OCI-LY7 (cell line): ENCODE measurements around the gene P2RX1. TPM values are rescaled to one million over a fixed set of nuclear protein-coding genes. Genes with fewer than 3 reads are reported as not detected.

Experiments
- BruUV-seq: library from RNA; stranded (reverse); fragments of 400-500 nt; replicated peaks from 2 replicates; lab custom pipeline; 2021; lab: Mats Ljungman, UMichigan
- CTCF ChIA-PET: fragments of 300-600 bp; sonication (Branson Sonifier 250); formaldehyde crosslinking; loops from one replicate; lab custom pipeline; 2022; ENCODE audit warnings: antibody characterized with exemption; ENCODE audit not compliant: unreplicated experiment; lab: Charles Lee
- POLR2A ChIA-PET: fragments of 300-600 bp; sonication (Branson Sonifier 250); formaldehyde crosslinking; loops from one replicate; lab custom pipeline; 2022; ENCODE audit warnings: antibody characterized with exemption; lab: Charles Lee
- DNase-seq: peaks from one replicate; pipeline ENCODE4 v3.0.0-alpha.2; 2015; ENCODE audit warnings: low spot score
- H2AFZ ChIP-seq: fragments of 200-600 bp; sonication (generic), shearing (Covaris generic); 2 replicates; pipeline ENCODE4 v1.6.1; 2014; ENCODE audit warnings: mild to moderate bottlenecking, antibody characterized with exemption, low read length, moderate library complexity
- H3K27ac ChIP-seq: fragments of 200-600 bp; sonication (generic); 2 replicates; pipeline ENCODE4 v1.5.1; 2014; ENCODE audit warnings: mixed run types, low read depth, mild to moderate bottlenecking, moderate library complexity, low read length, inconsistent platforms; ENCODE audit not compliant: poor library complexity, severe bottlenecking
- H3K36me3 ChIP-seq: fragments of 200-600 bp; sonication (generic); 2 replicates; pipeline ENCODE4 v1.6.1; 2014; ENCODE audit warnings: mild to moderate bottlenecking, antibody characterized with exemption, low read length, moderate library complexity, mixed read lengths; ENCODE audit not compliant: insufficient read depth
- H3K4me1 ChIP-seq: fragments of 200-600 bp; sonication (generic); 2 replicates; pipeline ENCODE4 v1.5.1; 2014; ENCODE audit warnings: mild to moderate bottlenecking, low read length; ENCODE audit not compliant: insufficient read depth, poor library complexity, severe bottlenecking
- H3K4me2 ChIP-seq: fragments of 200-600 bp; sonication (generic); 2 replicates; pipeline ENCODE4 v1.6.1; 2014; ENCODE audit warnings: mild to moderate bottlenecking, low read length
- H3K4me3 ChIP-seq: fragments of 200-600 bp; sonication (generic); 2 replicates; pipeline ENCODE4 v1.5.1; 2014; ENCODE audit warnings: mild to moderate bottlenecking, low read depth, low read length; ENCODE audit not compliant: poor library complexity, severe bottlenecking
- H3K79me2 ChIP-seq: fragments of 200-600 bp; sonication (generic); 2 replicates; pipeline ENCODE4 v1.6.1; 2016; ENCODE audit warnings: low read depth, mild to moderate bottlenecking, low read length, moderate library complexity, mixed read lengths; ENCODE audit not compliant: insufficient read depth
- H3K9me2 ChIP-seq: fragments of 200-600 bp; sonication (generic); 2 replicates; pipeline ENCODE4 v1.6.1; 2016; ENCODE audit warnings: mild to moderate bottlenecking, low read length, mixed read lengths; ENCODE audit not compliant: insufficient read depth
- H3K9me3 ChIP-seq: fragments of 200-600 bp; sonication (generic); 2 replicates; pipeline ENCODE4 v1.6.1; 2014; ENCODE audit warnings: mild to moderate bottlenecking, mixed run types, low read length, mixed read lengths
- H4K20me1 ChIP-seq: fragments of 200-600 bp; sonication (generic); 2 replicates; pipeline ENCODE4 v1.6.1; 2014; ENCODE audit warnings: mild to moderate bottlenecking, antibody characterized with exemption, low read length, moderate library complexity, mixed read lengths; ENCODE audit not compliant: insufficient read depth
- EZH2phosphoT487 ChIP-seq: fragments of 200-600 bp; sonication (generic); IDR thresholded peaks from 2 replicates; pipeline ENCODE4 v1.6.1; 2018; ENCODE audit warnings: low read depth, borderline replicate concordance, mild to moderate bottlenecking, mixed run types, antibody characterized with exemption, low read length, moderate library complexity, mixed read lengths
- intact Hi-C: fragments of 100-400 bp; cut with micrococcal nuclease; formaldehyde crosslinking; loops from one replicate; pipeline ENCODE4 v1.10.0; 2022; ENCODE audit not compliant: unreplicated experiment
- total RNA-seq, 2 experiments: library from RNA; depleted of rRNA in 1 of 2; stranded (reverse); fragments of >200 nt in 1 of 2; shearing (Covaris generic) in 1 of 2; gene quantifications; 2 replicates each; pipeline ENCODE4 v1.2.3, GENCODE V29; 2014 to 2022
- TF ChIP-seq, protein P1 (sequence below): fragments of 200-600 bp; sonication (generic); conservative IDR thresholded peaks from 2 replicates; pipeline ENCODE4 v1.5.1; 2014; ENCODE audit warnings: mild to moderate bottlenecking, antibody characterized with exemption, low read length, moderate library complexity, mixed read lengths

P2RX1 gene
- total RNA-seq, 2 experiments from 2014 or later = 0.69 to 4.5 TPM

GRCh38 chr17:3929181-3929580 is 12.9 kb upstream of the P2RX1 start:
- Histone ChIP-seq H3K9me2 (no peaks in the 10 kb centered on the region), H2AFZ (no peak overlapping the region), H3K36me3 (peaks cover 97% of the 10 kb centered on the region), H3K27ac (no peak overlapping the region), H4K20me1 (no peaks in the 10 kb centered on the region), H3K79me2 (no peaks in the 10 kb centered on the region), H3K9me3 (no peaks in the 10 kb centered on the region), H3K4me2 (no peak overlapping the region), H3K4me1 (no peaks in the 10 kb centered on the region), H3K4me3 (no peak overlapping the region)
- no peak for TF ChIP-seq EZH2phosphoT487
- TF ChIP-seq, protein P1, sequence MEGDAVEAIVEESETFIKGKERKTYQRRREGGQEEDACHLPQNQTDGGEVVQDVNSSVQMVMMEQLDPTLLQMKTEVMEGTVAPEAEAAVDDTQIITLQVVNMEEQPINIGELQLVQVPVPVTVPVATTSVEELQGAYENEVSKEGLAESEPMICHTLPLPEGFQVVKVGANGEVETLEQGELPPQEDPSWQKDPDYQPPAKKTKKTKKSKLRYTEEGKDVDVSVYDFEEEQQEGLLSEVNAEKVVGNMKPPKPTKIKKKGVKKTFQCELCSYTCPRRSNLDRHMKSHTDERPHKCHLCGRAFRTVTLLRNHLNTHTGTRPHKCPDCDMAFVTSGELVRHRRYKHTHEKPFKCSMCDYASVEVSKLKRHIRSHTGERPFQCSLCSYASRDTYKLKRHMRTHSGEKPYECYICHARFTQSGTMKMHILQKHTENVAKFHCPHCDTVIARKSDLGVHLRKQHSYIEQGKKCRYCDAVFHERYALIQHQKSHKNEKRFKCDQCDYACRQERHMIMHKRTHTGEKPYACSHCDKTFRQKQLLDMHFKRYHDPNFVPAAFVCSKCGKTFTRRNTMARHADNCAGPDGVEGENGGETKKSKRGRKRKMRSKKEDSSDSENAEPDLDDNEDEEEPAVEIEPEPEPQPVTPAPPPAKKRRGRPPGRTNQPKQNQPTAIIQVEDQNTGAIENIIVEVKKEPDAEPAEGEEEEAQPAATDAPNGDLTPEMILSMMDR = no peak
- intact Hi-C loops = no loop called here
- ChIA-PET CTCF (no interaction called here), POLR2A (interaction anchor here (0.6 kb wide), 1 partner anchor 9 kb away, joined by 3 read pairs; no protein-coding TSS in a partner anchor)
- no TSS peak for BruUV-seq
- no peak for DNase-seq

GRCh38 chr17:3928406-3928805 is 12.1 kb upstream of the P2RX1 start:
- H3K36me3 ChIP-seq = peaks cover 96% of the 10 kb centered on the region
- H3K9me2 ChIP-seq = no peaks in the 10 kb centered on the region
- intact Hi-C loops = no loop called here

GRCh38 chr17:3927628-3928340 is 11.5 kb upstream of the P2RX1 start:
- intact Hi-C loops = no loop called here
- no peak for TF ChIP-seq EZH2phosphoT487
- Histone ChIP-seq H2AFZ (no peak overlapping the region), H4K20me1 (no peaks in the 10 kb centered on the region), H3K4me3 (no peak overlapping the region), H3K36me3 (peaks cover 90% of the 10 kb centered on the region), H3K4me2 (no peak overlapping the region), H3K27ac (no peak overlapping the region), H3K9me3 (no peaks in the 10 kb centered on the region), H3K9me2 (no peaks in the 10 kb centered on the region), H3K79me2 (no peaks in the 10 kb centered on the region), H3K4me1 (peaks cover 7% of the 10 kb centered on the region)
- DNase-seq = no peak
- no TSS peak for BruUV-seq
- ChIA-PET CTCF (no interaction called here), POLR2A (no interaction called here)

More at GRCh38 chr17:3928406-3928805, 12.1 kb upstream of the P2RX1 start:
- ChIA-PET POLR2A (no interaction called here), CTCF (no interaction called here)
- Histone ChIP-seq H3K27ac (no peak overlapping the region), H3K4me1 (peaks cover under 1% of the 10 kb centered on the region), H3K79me2 (no peaks in the 10 kb centered on the region), H4K20me1 (no peaks in the 10 kb centered on the region), H2AFZ (no peak overlapping the region), H3K4me3 (no peak overlapping the region), H3K4me2 (no peak overlapping the region), H3K9me3 (no peaks in the 10 kb centered on the region)
- TF ChIP-seq EZH2phosphoT487 = no peak
- TF ChIP-seq, protein P1 = no peak
- no TSS peak for BruUV-seq
- no peak for DNase-seq
